ENCODE measurements around the gene SLC22A23. TPM values are rescaled to one million over a fixed set of nuclear protein-coding genes. Genes with fewer than 3 reads are reported as not detected.

SLC22A23 gene
- total and polyA plus RNA-seq, 2 donors (not counting 1 experiment from before 2014, with no cell fraction given) = 0.18 to 1.4 TPM

DNA sequence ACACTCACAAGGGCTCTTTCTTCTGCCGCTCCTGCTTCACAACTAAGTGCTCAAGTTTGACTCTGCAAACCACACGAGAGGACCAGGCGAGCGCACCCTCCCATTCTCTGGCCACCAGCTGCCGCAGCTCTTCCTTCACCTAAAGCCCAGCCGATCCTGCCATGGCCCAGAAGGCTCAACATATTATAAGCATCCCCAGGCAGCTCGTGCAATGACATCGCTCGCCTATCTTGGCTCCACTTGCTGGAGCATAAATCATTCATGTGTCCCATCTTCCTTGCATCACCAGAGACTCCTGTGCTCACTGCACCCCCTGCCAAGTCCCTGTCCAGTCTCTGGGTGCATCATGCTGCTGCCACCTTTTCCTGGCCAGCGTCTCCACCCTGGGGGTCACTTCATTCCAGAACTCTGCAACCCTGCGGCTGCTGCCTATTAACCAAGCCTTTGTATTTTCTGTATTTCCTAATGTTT lies 139.1 kb downstream of the SLC22A23 start:
- H3K4me2 ChIP-seq (replicated peaks; ENCODE audit: low read depth, low read length, poor library complexity, severe bottlenecking) = no peak overlapping the region
- no peaks in the 10 kb centered on the region for H3K9me3 Mint-ChIP-seq (ENCODE audit: insufficient read depth)
- ATAC-seq (ENCODE audit: low read depth) (no peak), DNase-seq (no peak)
- H3K9me3 ChIP-seq (ENCODE audit: control extremely low read depth in 1 of 3, control insufficient read depth in 2 of 3, insufficient read depth in 1 of 3, low read length in 2 of 3) = peaks cover 0 to 2% (median 0%) of the 10 kb centered on the region in 3 donors
- intact Hi-C loops (cut with micrococcal nuclease) = no loop called here
- no peak overlapping the region for H3K9ac ChIP-seq (ENCODE audit: low read length)
- no peak overlapping the region for H3K4me3 Mint-ChIP-seq
- H2AFZ ChIP-seq (ENCODE audit: insufficient read depth, low read depth, low read length, poor library complexity, severe bottlenecking) = no peak overlapping the region
- peaks cover 9% of the 10 kb centered on the region for H3K4me1 Mint-ChIP-seq
- no peak overlapping the region for H3K4me3 ChIP-seq (ENCODE audit: control extremely low read depth in 1 of 5, extremely low read depth in 1 of 5, insufficient read depth in 1 of 5, low read depth in 2 of 5, low read length in 4 of 5)
- WGBS (ENCODE audit: insufficient coverage) = 95% methylated on average over 11 of the region's 11 CpGs
- H3K27ac Mint-ChIP-seq = no peak overlapping the region
- no peaks in the 10 kb centered on the region for H3K36me3 ChIP-seq (replicated peaks in 1 of 2; ENCODE audit: control extremely low read depth in 1 of 2, control insufficient read depth in 1 of 2, extremely low read depth in 1 of 2, insufficient read depth in 2 of 2, low read length in 1 of 2)
- H3K27ac ChIP-seq (ENCODE audit: low read length in 2 of 2) = no peak overlapping the region
- TF ChIP-seq, protein P1, sequence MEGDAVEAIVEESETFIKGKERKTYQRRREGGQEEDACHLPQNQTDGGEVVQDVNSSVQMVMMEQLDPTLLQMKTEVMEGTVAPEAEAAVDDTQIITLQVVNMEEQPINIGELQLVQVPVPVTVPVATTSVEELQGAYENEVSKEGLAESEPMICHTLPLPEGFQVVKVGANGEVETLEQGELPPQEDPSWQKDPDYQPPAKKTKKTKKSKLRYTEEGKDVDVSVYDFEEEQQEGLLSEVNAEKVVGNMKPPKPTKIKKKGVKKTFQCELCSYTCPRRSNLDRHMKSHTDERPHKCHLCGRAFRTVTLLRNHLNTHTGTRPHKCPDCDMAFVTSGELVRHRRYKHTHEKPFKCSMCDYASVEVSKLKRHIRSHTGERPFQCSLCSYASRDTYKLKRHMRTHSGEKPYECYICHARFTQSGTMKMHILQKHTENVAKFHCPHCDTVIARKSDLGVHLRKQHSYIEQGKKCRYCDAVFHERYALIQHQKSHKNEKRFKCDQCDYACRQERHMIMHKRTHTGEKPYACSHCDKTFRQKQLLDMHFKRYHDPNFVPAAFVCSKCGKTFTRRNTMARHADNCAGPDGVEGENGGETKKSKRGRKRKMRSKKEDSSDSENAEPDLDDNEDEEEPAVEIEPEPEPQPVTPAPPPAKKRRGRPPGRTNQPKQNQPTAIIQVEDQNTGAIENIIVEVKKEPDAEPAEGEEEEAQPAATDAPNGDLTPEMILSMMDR (IDR thresholded peaks at IDR 0.05) = no peak
- TF ChIP-seq EZH2 (IDR thresholded peaks at IDR 0.05; ENCODE audit: borderline replicate concordance, insufficient read depth, low read depth, low read length, poor library complexity, severe bottlenecking) = no peak
- ChIA-PET POLR2A (no interaction called here), CTCF (no interaction called here)
- H4K20me1 ChIP-seq (ENCODE audit: control insufficient read depth, insufficient read depth, low read length, poor library complexity, severe bottlenecking) = no peaks in the 10 kb centered on the region
- H3K4me1 ChIP-seq (ENCODE audit: control insufficient read depth in 2 of 2, insufficient read depth in 2 of 2, low read length in 2 of 2) = peaks cover 4 to 7% of the 10 kb centered on the region in 2 donors
- H3K27me3 ChIP-seq (replicated peaks in 1 of 4; ENCODE audit: control extremely low read depth in 1 of 4, control insufficient read depth in 3 of 4, insufficient read depth in 4 of 4, low read length in 3 of 4) = peaks cover 0 to 11% (median 1%) of the 10 kb centered on the region in 4 experiments
- H3K79me2 ChIP-seq (ENCODE audit: control insufficient read depth, insufficient read depth, low read length) = no peaks in the 10 kb centered on the region
- peaks cover 48% of the 10 kb centered on the region for H3K27me3 Mint-ChIP-seq

DNA sequence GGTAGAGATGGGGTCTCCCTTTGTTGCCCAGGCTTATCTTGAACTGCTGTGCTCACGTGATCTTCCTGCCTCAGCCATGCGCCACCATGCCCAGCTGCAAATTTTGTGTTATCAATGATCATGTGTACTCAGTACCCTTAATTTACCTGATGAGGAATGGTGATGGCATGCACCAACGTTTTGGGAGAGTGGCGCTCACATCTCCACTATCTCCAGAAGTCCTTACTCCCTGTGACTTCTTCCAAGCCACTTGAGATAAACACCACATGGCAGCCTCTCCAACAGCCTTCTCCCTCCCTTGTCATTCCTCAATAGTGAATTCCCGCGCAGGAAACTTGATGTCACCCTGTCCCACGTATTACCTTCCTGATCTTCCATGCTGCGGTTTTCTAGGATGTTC lies 140.0 kb downstream of the SLC22A23 start:
- peaks cover 9% of the 10 kb centered on the region for H3K4me1 Mint-ChIP-seq
- Histone ChIP-seq H3K4me1 (ENCODE audit: control insufficient read depth in 2 of 2, insufficient read depth in 2 of 2, low read length in 2 of 2) (peaks cover 4 to 7% of the 10 kb centered on the region in 2 donors), H3K27ac (ENCODE audit: low read length in 2 of 2) (no peak overlapping the region), H3K79me2 (ENCODE audit: control insufficient read depth, insufficient read depth, low read length) (no peaks in the 10 kb centered on the region), H3K36me3 (replicated peaks in 1 of 2; ENCODE audit: control extremely low read depth in 1 of 2, control insufficient read depth in 1 of 2, extremely low read depth in 1 of 2, insufficient read depth in 2 of 2, low read length in 1 of 2) (no peaks in the 10 kb centered on the region), H3K9ac (ENCODE audit: low read length) (no peak overlapping the region), H3K4me3 (ENCODE audit: control extremely low read depth in 1 of 5, extremely low read depth in 1 of 5, insufficient read depth in 1 of 5, low read depth in 2 of 5, low read length in 4 of 5) (no peak overlapping the region), H3K4me2 (replicated peaks; ENCODE audit: low read depth, low read length, poor library complexity, severe bottlenecking) (no peak overlapping the region), H3K9me3 (ENCODE audit: control extremely low read depth in 1 of 3, control insufficient read depth in 2 of 3, insufficient read depth in 1 of 3, low read length in 2 of 3) (peaks cover 0 to 2% (median 0%) of the 10 kb centered on the region in 3 donors), H2AFZ (ENCODE audit: insufficient read depth, low read depth, low read length, poor library complexity, severe bottlenecking) (no peak overlapping the region), H4K20me1 (ENCODE audit: control insufficient read depth, insufficient read depth, low read length, poor library complexity, severe bottlenecking) (no peaks in the 10 kb centered on the region), H3K27me3 (replicated peaks in 1 of 4; ENCODE audit: control extremely low read depth in 1 of 4, control insufficient read depth in 3 of 4, insufficient read depth in 4 of 4, low read length in 3 of 4) (peaks cover 0 to 11% (median 1%) of the 10 kb centered on the region in 4 experiments)
- 97% methylated on average over 8 of the region's 8 CpGs for WGBS (ENCODE audit: insufficient coverage)
- peaks cover 45% of the 10 kb centered on the region for H3K27me3 Mint-ChIP-seq
- ChIA-PET CTCF (no interaction called here), POLR2A (no interaction called here)
- intact Hi-C loops (cut with micrococcal nuclease) = no loop called here
- TF ChIP-seq, protein P1 (IDR thresholded peaks at IDR 0.05) = no peak
- TF ChIP-seq EZH2 (IDR thresholded peaks at IDR 0.05; ENCODE audit: borderline replicate concordance, insufficient read depth, low read depth, low read length, poor library complexity, severe bottlenecking) = no peak
- DNase-seq (no peak), ATAC-seq (ENCODE audit: low read depth) (no peak)
- H3K27ac Mint-ChIP-seq = no peak overlapping the region
- no peak overlapping the region for H3K4me3 Mint-ChIP-seq
- no peaks in the 10 kb centered on the region for H3K9me3 Mint-ChIP-seq (ENCODE audit: insufficient read depth)
